ENCODE data around the gene BACH2. TPM values are rescaled to one million over a fixed set of nuclear protein-coding genes. Genes with fewer than 3 reads are reported as not detected.

The BACH2 gene
- total RNA-seq, 2 experiments from 2014 or later = 157 to 170 TPM

GRCh38 chr6:90025523-90026061 lies 271.1 kb downstream of the BACH2 start:
- Histone ChIP-seq H3K9me3 (ENCODE audit: control insufficient read depth in 1 of 2, insufficient read depth in 1 of 2, low read length in 2 of 2) (no peaks in the 10 kb centered on the region), H3K27ac (ENCODE audit: low read depth in 1 of 2, low read length in 2 of 2) (no peak overlapping the region), H3K4me1 (ENCODE audit: insufficient read depth, low read length) (peaks cover 20% of the 10 kb centered on the region), H3K27me3 (ENCODE audit: control insufficient read depth in 1 of 2, insufficient read depth in 2 of 2, low read length in 2 of 2) (no peaks in the 10 kb centered on the region), H3K36me3 (ENCODE audit: insufficient read depth, low read length) (peaks cover 5% of the 10 kb centered on the region), H3K4me3 (ENCODE audit: low read length) (no peak overlapping the region)
- H3K9me3 Mint-ChIP-seq = no peaks in the 10 kb centered on the region
- intact Hi-C loops (cut with DNase I, micrococcal nuclease) = loop anchor here (5.0 to 10.0 kb wide), 2 partner anchors 42 to 49 kb away; no protein-coding TSS in a partner anchor
- no peaks in the 10 kb centered on the region for H3K27me3 Mint-ChIP-seq
- ATAC-seq (ENCODE audit: poor library complexity) (peak; percentile 69), DNase-seq (peak in 1 of 14 experiments; percentile 23)
- no peak overlapping the region for H3K4me3 Mint-ChIP-seq
- peaks cover 85% of the 10 kb centered on the region for H3K4me1 Mint-ChIP-seq (ENCODE audit: low read depth)
- H3K27ac Mint-ChIP-seq = peak overlapping the region; percentile 45
- peaks cover 78% of the 10 kb centered on the region for H3K36me3 Mint-ChIP-seq (ENCODE audit: low read depth)
- POLR2A ChIA-PET = no interaction called here
- CTCF ChIA-PET = no interaction called here
- no peak for TF ChIP-seq CTCF (IDR thresholded peaks at IDR 0.05)

DNA sequence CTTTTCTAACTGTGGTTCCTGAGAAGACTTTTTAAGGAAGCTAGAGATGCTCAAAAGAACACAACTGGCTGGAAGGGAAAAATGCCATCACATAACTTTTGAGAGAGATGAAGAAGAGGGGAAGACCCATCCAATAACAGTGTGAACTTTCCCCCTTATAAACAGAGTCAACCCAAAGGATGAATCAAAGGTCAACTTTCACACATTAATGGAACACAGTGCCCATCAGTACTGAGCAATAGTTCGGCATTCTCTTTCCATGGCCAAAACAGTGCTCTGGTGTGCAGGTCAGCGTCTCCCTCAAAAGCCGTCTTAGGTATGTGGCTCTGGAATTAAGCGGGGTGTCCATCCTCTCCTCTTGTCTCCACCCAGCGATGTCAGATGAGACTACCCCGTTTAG lies 272.0 kb downstream of the BACH2 start:
- no peak for DNase-seq
- Mint-ChIP-seq H3K27me3 (no peaks in the 10 kb centered on the region), H3K27ac (peak overlapping the region; percentile 45), H3K9me3 (no peaks in the 10 kb centered on the region), H3K4me3 (peak overlapping the region; percentile 7), H3K4me1 (ENCODE audit: low read depth) (peaks cover 86% of the 10 kb centered on the region), H3K36me3 (ENCODE audit: low read depth) (peaks cover 82% of the 10 kb centered on the region)
- no peak for TF ChIP-seq CTCF (IDR thresholded peaks at IDR 0.05)
- H3K36me3 ChIP-seq (ENCODE audit: insufficient read depth, low read length) = peaks cover 4% of the 10 kb centered on the region
- CTCF ChIA-PET = no interaction called here
- H3K4me1 ChIP-seq (ENCODE audit: insufficient read depth, low read length) = peaks cover 14% of the 10 kb centered on the region
- POLR2A ChIA-PET = no interaction called here
- ATAC-seq (ENCODE audit: poor library complexity) = no peak
- no peaks in the 10 kb centered on the region for H3K27me3 ChIP-seq (ENCODE audit: control insufficient read depth in 1 of 2, insufficient read depth in 2 of 2, low read length in 2 of 2)
- H3K9me3 ChIP-seq (ENCODE audit: control insufficient read depth in 1 of 2, insufficient read depth in 1 of 2, low read length in 2 of 2) = no peaks in the 10 kb centered on the region
- no peak overlapping the region for H3K27ac ChIP-seq (ENCODE audit: low read depth in 1 of 2, low read length in 2 of 2)
- no peak overlapping the region for H3K4me3 ChIP-seq (ENCODE audit: low read length)
- intact Hi-C loops (cut with DNase I, micrococcal nuclease) = loop anchor here (5.0 to 10.0 kb wide), 2 partner anchors 43 to 50 kb away; no protein-coding TSS in a partner anchor

GRCh38 chr6:90021711-90022110 lies 274.9 kb downstream of the BACH2 start:
- CTCF ChIA-PET = interaction anchor here (0.7 kb wide), 1 partner anchor 195 kb away, joined by 3 read pairs; no protein-coding TSS in a partner anchor
- Mint-ChIP-seq H3K36me3 (ENCODE audit: low read depth) (peaks cover 87% of the 10 kb centered on the region), H3K4me3 (no peak overlapping the region)

More at GRCh38 chr6:90021711-90022110, 274.9 kb downstream of the BACH2 start:
- intact Hi-C loops (cut with DNase I, micrococcal nuclease) = loop anchor here in 1 of 2 experiments (10.0 kb wide), 1 partner anchor 53 kb away; no protein-coding TSS in a partner anchor
- ATAC-seq (ENCODE audit: poor library complexity) (no peak), DNase-seq (no peak)
- H3K4me1 Mint-ChIP-seq (ENCODE audit: low read depth) = peaks cover 79% of the 10 kb centered on the region
- no peak overlapping the region for H3K27ac ChIP-seq (ENCODE audit: low read depth in 1 of 2, low read length in 2 of 2)
- TF ChIP-seq CTCF (IDR thresholded peaks at IDR 0.05) = no peak
- no peaks in the 10 kb centered on the region for H3K27me3 Mint-ChIP-seq
- H3K36me3 ChIP-seq (ENCODE audit: insufficient read depth, low read length) = peaks cover 4% of the 10 kb centered on the region
- no peaks in the 10 kb centered on the region for H3K9me3 ChIP-seq (ENCODE audit: control insufficient read depth in 1 of 2, insufficient read depth in 1 of 2, low read length in 2 of 2)
- no peaks in the 10 kb centered on the region for H3K27me3 ChIP-seq (ENCODE audit: control insufficient read depth in 1 of 2, insufficient read depth in 2 of 2, low read length in 2 of 2)
- H3K4me3 ChIP-seq (ENCODE audit: low read length) = no peak overlapping the region
- no peaks in the 10 kb centered on the region for H3K4me1 ChIP-seq (ENCODE audit: insufficient read depth, low read length)
- peaks cover 2% of the 10 kb centered on the region for H3K9me3 Mint-ChIP-seq
- POLR2A ChIA-PET = interaction anchor here (0.6 kb wide), 1 partner anchor 40 kb away, joined by 3 read pairs; no protein-coding TSS in a partner anchor
- no peak overlapping the region for H3K27ac Mint-ChIP-seq
